ENCODE data around the gene RNF146.
"Not testable (repeated sequence)": the region's sequence is repeated elsewhere in the genome, so short reads cannot be mapped to it uniquely, and the experiment has no call there.

Gene RNF146

DNA sequence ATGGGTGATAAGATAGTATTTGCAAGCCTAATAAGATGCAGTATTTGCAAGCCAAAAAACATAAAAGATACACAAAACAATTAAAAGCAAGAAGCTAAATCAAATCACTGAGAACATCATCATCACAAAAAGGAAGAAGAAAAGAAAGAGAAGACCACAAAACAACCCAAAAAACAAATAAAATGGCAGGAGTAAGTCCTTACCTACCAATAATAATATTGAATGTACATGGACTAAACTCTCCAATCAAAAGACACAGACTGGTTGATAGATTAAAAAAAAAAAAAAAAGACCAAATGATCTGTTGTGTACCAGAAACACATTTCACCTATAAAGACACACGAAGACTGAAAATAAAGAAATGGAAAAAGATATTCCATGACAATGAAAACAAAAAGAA lies 39.1 kb downstream of the RNF146 start:
- DNase-seq (ENCODE audit: extremely low read depth, insufficient read length): no peak
- TF ChIP-seq, protein P1, sequence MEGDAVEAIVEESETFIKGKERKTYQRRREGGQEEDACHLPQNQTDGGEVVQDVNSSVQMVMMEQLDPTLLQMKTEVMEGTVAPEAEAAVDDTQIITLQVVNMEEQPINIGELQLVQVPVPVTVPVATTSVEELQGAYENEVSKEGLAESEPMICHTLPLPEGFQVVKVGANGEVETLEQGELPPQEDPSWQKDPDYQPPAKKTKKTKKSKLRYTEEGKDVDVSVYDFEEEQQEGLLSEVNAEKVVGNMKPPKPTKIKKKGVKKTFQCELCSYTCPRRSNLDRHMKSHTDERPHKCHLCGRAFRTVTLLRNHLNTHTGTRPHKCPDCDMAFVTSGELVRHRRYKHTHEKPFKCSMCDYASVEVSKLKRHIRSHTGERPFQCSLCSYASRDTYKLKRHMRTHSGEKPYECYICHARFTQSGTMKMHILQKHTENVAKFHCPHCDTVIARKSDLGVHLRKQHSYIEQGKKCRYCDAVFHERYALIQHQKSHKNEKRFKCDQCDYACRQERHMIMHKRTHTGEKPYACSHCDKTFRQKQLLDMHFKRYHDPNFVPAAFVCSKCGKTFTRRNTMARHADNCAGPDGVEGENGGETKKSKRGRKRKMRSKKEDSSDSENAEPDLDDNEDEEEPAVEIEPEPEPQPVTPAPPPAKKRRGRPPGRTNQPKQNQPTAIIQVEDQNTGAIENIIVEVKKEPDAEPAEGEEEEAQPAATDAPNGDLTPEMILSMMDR (IDR thresholded peaks at IDR 0.05; ENCODE audit: insufficient read depth, low read length, poor library complexity, severe bottlenecking): no peak
- no peak overlapping the region for H3K4me3 ChIP-seq (replicated peaks; ENCODE audit: low read depth, low read length)
- no peaks in the 10 kb centered on the region for H3K27me3 ChIP-seq (replicated peaks; ENCODE audit: control insufficient read depth, insufficient read depth, low read length)
- H3K36me3 ChIP-seq (ENCODE audit: control insufficient read depth, insufficient read depth, low read length): peaks cover 2% of the 10 kb centered on the region

DNA sequence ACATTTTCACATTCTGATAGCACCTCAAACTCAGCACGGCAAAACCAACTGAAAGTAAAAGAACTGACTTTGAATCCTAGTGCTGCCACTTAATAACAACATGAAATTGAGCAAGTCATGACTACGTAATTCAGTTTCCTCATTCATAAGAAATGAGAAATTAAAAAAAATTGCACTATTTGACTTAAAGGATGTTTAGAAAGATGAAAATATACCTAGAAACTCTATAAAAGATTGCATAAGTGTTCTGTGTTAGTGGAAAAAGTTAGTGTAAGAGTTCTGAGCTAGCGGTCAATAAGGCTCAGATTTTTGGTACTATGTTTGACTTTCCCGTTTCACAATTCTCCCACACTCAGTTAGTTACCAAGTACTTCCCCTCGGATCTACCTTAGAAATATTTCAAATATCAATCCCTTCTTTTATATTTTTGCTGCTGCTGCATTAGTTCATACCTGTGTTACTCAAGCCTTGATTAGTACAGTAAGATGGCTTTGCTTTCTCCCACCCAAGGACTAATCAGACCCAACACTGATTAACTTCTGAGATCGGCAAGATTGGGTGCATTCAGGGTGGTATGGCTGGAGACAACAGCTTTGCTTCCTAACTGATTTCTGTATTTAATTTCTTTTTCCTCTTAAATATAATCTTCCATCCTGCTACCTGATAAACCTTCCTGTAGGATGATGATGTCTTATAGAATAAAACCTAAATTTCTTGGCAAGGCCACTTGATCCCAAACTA lies 50.9 kb downstream of the RNF146 start:
- Histone ChIP-seq H3K4me3 (replicated peaks; ENCODE audit: low read depth, low read length) (no peak overlapping the region), H3K27me3 (replicated peaks; ENCODE audit: control insufficient read depth, insufficient read depth, low read length) (no peaks in the 10 kb centered on the region), H3K36me3 (ENCODE audit: control insufficient read depth, insufficient read depth, low read length) (no peaks in the 10 kb centered on the region; the same call in 1 of the 2 replicates)
- no peak for DNase-seq (ENCODE audit: extremely low read depth, insufficient read length)
- TF ChIP-seq, protein P1 (IDR thresholded peaks at IDR 0.05; ENCODE audit: insufficient read depth, low read length, poor library complexity, severe bottlenecking): no peak

DNA sequence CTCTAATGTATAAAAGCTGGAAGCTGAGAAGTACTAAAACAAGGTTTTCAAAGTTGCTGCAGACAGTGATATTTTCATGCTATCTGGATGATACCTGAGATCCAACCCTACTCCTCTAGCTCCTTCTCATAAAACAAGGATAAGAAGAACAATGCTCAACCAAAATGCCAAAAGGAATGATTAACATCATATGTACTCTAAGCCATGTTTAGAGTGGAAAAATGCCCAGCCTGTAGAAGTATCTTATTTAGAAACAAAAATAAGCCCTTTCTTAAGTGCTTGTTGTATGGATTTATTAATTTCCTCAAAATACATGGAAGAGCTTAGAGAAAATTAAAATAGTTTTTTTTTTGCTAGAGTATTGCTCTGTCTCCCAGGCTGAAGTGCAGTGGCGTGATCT lies 53.0 kb downstream of the RNF146 start:
- TF ChIP-seq, protein P1 (IDR thresholded peaks at IDR 0.05; ENCODE audit: insufficient read depth, low read length, poor library complexity, severe bottlenecking): no peak
- no peaks in the 10 kb centered on the region; the same call in 1 of the 2 replicates for H3K36me3 ChIP-seq (ENCODE audit: control insufficient read depth, insufficient read depth, low read length)
- H3K27me3 ChIP-seq (replicated peaks; ENCODE audit: control insufficient read depth, insufficient read depth, low read length): no peaks in the 10 kb centered on the region
- no peak overlapping the region for H3K4me3 ChIP-seq (replicated peaks; ENCODE audit: low read depth, low read length)
- DNase-seq (ENCODE audit: extremely low read depth, insufficient read length): no peak

DNA sequence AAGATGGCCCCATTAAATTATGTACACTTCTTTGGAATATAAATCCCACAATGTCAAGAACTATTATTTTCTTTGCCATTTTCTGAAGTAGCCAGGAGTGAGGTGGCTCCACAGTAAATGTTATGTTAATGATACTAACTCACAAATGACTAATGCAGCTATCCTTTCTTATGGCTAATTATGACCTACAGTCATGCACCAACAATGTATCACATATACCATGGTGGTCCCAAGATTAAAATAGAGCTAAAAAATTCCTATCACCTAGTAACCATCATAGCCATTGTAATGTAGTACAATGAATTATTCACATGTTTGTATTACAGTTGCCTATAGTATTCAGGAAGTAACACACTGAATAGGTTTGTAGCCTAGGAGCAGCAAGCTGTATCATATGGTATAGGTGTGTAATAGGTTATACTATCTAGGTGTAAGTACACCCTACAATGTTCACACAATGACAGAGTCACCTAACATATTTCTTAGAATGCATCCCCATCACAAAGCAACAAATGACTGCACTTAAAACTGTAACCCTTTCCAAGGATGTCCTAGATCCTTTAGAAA lies 61.5 kb downstream of the RNF146 start:
- no peaks in the 10 kb centered on the region for H3K27me3 ChIP-seq (replicated peaks; ENCODE audit: control insufficient read depth, insufficient read depth, low read length)
- no peak overlapping the region for H3K4me3 ChIP-seq (replicated peaks; ENCODE audit: low read depth, low read length)
- peaks cover 2% of the 10 kb centered on the region for H3K36me3 ChIP-seq (ENCODE audit: control insufficient read depth, insufficient read depth, low read length)
- TF ChIP-seq, protein P1 (IDR thresholded peaks at IDR 0.05; ENCODE audit: insufficient read depth, low read length, poor library complexity, severe bottlenecking): no peak
- no peak for DNase-seq (ENCODE audit: extremely low read depth, insufficient read length)

DNA sequence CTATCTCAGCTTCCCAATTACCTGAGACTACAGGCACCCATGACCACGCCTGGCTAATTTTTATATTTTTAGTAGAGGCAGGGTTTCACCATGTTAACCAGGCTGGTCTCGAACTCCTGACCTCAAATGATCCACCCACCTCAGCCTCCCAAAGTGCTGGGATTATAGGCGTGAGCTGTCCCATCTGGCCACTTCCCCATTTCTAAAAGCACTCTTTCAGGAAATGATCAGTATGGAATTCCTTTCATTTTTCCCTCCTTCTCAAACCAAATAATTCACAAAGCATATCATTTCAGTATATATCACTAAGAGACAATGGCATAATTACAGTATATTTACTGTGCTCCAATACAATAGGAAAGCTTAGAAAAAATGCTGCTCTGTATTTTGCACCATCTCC lies 64.6 kb downstream of the RNF146 start:
- not testable (repeated sequence) for H3K36me3 ChIP-seq (ENCODE audit: control insufficient read depth, insufficient read depth, low read length); H3K4me3 ChIP-seq (replicated peaks; ENCODE audit: low read depth, low read length); DNase-seq (ENCODE audit: extremely low read depth, insufficient read length); H3K27me3 ChIP-seq (replicated peaks; ENCODE audit: control insufficient read depth, insufficient read depth, low read length)

DNA sequence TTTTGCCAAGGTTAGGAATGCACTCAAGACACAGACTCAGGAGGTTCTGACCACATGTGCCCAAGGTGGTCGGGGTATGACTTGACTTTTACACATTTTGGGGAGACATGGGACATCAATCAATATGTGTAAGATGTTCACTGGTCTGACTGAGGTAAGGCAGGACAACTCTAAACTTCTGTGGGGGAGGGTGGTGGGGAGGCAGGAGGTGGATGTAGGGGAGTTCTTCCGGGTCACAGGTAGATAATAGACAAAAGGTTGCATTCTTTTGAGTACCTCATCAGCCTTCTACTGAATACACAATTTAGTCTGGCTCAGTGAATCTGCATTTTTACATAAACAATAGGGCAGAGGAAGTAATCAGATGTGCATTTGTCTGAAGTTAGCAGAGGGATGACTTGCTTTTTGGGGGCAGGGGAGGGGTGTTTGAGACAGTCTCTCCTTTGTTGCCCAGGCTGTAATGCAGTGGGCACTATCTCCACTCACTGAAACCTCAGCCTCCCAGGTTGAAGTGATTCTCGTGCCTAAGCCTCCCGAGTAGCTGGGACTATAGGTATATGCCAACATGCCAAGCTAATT lies 65.8 kb downstream of the RNF146 start:
- Histone ChIP-seq H3K27me3 (replicated peaks; ENCODE audit: control insufficient read depth, insufficient read depth, low read length) (no peaks in the 10 kb centered on the region), H3K36me3 (ENCODE audit: control insufficient read depth, insufficient read depth, low read length) (no peaks in the 10 kb centered on the region), H3K4me3 (replicated peaks; ENCODE audit: low read depth, low read length) (no peak overlapping the region)
- TF ChIP-seq, protein P1 (IDR thresholded peaks at IDR 0.05; ENCODE audit: insufficient read depth, low read length, poor library complexity, severe bottlenecking): no peak
- no peak for DNase-seq (ENCODE audit: extremely low read depth, insufficient read length)

All from GM06990 (cell line).